GM19025 (cell line): ENCODE data around the gene UST.
"Not testable (repeated sequence)": the region's sequence is repeated elsewhere in the genome, so short reads cannot be mapped to it uniquely, and the experiment has no call there.

Source experiments
- ATAC-seq: cut with Tn5 transposase; IDR thresholded peaks from one replicate; pipeline ENCODE4 v1.9.1; 2021; ENCODE audit warnings: mild to moderate bottlenecking, low read depth, moderate library complexity; ENCODE audit not compliant: unreplicated experiment

Gene UST

DNA sequence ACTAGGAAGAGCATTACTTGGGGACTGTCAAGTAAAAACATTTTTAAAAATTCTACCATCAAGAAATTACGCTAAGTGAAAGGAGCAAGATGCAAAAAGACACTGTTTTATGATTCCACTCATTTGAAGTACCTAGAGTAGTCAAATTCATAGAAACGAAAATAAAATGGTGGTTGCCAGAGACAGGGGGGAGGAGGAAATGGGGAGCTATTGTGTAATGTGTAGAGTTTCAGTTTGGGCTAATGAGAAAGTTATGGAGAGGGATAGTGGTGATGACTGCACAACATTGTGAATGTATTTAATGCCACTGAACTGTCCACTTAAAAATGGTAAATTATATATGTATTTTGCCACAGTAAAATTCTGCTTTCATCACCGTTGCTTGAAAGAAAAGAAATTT, 83.8 kb downstream of the UST start:
- ATAC-seq = no peak

DNA sequence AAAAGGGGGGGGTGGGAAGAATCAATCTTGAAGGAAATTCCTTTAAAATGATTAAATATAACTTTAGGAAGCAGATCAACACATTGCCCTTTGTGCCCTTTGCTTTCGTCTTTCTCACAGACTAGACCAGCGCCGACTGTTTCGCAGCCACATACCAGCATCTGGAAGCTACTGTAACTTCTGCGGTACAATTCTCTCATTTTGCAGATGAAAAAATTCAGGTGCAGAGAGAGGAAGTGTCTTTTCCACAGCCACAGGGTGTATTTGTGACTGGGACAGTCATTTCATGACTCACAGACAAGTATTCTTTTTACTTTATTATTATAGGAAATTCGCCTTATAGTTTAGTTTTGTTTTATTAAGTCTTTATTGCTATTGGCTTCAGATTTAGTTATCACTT, 84.2 kb downstream of the UST start:
- no peak for ATAC-seq

DNA sequence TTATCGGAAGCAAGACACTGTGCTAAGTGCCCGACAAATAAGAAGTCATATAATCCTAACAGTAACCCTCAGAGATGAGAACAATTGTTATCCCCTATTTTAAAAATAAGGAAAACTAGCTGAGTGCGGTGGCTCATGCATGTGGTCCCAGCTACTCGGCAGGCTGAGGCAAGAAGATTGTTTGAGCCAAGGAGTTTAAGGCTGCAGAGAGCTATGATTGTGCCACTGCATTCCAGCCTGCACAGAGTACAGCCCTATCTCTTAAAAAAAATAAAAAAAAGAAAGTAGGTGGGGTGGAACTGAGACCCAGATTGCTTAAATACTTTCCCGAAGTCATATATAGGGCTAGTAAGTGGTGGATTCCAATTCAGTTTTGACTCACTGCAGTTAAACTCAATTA, 84.7 kb downstream of the UST start:
- ATAC-seq = no peak

DNA sequence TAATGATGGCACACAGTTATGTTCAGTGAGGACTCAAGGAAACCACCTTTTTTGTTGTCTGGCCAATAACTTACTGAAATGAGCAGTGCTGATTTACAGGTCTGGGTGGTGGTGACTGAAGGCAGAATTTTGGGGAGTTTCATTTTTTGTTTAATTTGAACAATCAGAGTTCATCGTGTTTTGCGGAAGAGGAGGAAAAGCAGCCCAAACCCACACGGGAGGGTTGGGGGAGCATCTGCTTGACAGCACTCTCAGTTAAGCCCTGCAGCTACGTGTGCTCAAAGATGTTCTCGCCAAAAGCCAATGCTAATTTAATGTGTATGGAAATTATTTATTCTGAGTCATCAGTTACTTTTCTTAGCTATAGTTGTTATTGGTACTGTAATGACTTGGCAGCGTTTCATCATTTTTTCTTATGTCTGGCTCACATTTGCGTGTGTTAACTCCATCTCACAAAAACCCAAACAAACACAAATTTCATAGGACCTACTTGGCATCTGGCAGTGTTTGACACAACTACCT, 89.2 kb downstream of the UST start:
- no peak for ATAC-seq

DNA sequence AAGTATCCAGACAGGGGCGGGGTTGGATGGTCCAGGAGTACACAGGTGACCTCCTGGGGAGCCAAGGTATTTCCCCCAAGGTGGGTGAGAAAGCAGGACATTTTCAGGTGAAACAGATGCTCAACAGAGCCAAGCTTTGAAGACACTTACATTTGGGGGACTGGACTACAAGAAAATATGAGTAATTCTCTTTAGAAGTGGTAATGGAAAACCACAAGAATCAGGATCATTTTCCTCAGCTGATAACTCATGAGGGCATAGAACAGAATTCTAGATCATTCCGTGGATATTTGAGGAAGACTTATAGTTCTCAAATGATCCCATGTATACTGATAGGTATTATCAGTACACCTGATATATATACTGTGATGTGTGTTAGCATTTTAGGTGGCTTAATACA, 89.9 kb downstream of the UST start:
- ATAC-seq = no peak

DNA sequence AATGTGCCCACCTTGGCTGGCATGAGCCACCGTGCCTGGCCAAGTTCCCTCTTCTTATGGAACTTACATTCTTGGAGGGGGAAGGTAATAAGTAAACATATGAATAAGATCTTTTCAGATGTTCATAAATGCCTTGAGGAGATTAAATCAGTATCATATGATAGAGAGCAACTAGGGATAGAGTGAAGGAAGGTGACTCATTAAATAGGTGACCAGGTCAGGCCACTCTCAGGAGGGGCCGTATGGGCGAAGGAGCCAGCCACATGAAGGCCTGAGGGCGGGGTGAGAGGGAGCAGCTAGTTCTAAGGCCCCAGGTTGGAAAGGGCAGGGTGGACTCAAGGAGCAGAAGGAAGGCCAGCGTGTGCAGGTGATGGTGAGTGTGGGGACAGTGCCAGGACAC, 91.1 kb downstream of the UST start:
- ATAC-seq = no peak

DNA sequence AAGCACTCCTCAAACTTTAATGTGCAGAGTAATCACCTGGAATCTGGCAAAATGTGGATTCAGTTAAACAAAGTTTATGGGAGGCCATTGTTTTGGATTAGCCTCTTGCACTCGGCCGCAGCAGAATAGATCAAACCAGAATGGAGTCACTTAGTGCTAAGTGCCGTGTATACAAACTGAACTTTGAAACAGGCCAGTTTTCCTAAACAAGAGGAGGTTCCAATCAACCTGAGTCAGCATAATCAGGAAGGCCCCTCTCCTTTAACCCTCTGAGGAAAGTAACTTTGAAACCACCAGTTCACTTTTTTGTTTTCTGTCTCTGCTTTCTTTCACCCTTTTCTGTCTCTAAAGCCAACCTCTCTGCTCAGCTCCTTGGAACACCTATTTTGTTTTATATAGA, 92.2 kb downstream of the UST start:
- ATAC-seq = no peak

DNA sequence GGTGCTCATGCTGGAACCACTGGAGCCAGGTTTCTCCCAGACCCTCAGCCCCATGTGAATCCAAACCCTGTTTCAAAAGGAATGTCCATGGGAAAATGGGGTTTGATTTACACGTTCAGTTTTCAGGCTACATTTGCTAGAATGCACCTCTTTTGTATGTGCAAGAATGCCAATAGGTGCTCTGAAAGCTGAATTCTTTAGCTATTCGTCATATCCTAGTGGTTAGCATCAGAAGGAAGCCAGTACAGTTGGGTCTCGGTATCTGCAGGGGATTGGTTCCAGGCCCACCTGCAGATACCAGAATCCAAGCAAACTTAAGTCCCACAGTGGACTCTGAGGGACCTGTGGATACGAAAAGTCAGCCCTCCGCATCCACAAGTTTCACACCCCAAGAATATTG, 93.4 kb downstream of the UST start:
- ATAC-seq = no peak

DNA sequence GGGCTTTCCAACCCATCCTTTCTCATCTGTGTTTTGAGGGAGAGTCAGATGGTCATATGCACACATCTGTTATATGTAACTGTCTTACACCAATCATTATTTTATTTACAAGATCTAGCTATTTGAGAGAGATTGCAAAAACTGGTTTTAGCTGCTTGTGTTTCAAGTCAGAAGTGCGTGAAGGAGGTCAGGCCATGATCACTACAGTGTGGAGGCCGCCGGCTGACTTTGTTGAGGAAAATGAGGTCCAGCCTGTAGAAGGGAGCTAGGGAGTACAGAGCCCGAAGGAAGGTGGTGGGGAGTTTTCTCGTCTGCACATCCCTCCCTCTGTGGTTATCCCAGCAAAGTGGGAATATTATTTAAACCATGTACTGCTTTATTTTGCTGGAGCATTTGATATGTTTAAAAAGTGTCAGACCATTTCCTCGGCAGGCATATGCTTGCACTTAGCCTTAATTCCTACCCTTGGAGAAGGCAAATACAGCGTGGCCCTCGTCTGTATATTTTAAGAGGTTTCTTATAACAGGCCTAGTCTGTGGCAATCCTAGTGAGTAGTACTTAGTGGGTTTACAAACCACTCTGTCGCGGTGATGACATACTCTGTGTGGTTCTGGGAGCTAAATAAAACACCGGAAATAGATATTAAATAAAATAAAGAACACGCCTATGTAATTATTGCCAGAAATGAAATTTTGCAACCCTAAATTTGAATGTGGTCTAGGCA, 95.6 kb downstream of the UST start:
- no peak for ATAC-seq

DNA sequence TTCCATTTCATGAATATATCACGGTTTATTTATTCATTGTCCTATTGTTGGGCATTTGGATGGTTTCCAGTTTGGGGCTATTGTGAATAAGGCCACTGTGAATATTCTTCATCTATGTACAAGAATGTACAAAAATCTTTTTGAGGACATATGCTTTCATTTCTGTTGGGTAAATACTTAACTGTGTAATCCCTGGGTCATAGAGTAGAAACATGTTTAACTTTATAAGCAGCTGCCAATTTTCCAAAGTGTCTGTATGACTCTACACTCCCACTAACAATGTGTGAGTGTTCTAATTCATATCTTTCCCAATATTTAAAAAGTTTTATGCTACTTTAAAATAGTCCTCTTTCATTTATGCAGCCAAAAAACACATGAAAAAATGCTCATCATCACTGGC, 98.6 kb downstream of the UST start:
- ATAC-seq = no peak

DNA sequence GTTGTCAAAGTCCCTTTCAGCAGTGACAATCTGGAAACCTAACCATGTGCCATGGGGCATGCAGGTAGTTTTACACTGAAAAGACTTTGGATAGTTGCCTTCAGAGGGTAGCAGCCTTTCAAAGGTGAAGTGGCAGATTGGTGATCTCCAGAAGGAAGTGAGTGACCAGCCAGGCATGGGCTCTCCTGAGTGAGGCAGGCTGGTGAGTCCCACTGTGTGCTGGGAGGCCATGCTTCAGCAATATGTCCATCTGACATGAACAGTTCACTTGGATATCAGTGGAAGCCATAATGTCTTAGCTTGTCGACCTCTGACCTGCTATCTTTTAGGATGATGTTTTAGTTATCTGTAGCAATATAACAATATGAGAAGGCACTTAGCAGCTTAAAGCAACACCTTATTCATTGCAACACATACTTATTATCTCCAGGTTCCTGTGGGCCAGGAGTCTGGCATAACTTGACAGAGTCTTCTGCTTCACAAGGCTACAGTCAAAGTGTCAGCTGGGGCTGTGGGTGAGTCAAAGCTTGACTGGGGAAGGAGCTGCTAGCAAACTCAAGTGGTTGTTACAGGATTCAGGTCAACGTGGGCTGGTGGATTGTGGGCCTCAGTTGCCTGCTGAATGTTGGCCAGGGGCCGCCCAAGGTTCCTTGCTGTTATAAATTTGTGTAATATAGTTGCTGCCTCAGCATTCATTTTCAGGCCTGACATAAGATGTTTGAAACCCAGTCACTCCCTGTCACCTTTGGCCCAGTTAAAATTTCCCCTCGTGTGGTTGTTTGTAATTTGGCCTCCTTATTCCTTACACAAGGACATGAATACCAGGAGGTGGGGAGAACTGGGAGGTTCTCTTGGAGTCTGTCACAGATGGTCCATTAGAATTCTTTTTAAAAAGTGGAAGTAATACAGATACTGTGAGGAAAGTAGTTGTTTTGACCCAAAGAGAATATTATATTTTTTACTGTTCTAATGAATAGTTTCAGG, 100.2 kb downstream of the UST start:
- no peak for ATAC-seq

DNA sequence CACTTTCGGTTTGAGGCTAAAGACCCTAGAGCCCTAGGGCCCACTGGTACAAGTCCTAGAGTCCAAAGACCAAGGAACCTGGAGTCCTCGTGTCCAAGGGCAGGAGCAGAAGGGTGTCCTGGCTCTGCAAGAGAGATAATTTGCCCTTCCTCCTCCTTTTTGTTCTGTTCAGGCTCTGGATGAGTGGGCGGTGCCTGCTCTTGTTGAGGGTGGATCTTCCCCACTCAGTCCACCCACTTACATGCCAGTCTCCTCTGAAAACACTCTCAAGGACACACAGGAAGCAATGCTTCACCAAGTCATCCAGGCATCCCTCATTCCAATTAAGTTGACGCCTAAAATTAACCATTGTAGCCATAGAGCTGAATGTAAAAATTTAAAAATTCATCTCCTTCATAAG, 102.1 kb downstream of the UST start:
- ATAC-seq = no peak

DNA sequence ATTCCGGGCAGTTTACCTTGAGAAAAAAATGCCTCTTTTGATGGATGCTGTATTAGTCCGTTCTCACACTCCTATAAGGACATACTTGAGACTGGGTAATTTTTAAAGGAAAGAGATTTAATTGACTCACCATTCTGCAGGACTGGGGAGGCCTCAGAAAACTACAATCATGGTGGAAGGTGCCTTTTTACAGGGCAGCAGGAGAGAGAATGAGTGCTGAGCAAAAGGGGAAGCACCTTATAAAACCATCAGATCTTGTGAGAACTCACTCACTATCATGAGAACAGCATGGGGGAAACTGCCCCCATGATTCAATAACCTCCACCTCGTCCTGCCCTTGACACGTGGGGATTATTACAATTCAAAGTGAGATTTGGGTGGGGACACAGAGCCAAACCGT, 102.6 kb downstream of the UST start:
- ATAC-seq = not testable (repeated sequence)

DNA sequence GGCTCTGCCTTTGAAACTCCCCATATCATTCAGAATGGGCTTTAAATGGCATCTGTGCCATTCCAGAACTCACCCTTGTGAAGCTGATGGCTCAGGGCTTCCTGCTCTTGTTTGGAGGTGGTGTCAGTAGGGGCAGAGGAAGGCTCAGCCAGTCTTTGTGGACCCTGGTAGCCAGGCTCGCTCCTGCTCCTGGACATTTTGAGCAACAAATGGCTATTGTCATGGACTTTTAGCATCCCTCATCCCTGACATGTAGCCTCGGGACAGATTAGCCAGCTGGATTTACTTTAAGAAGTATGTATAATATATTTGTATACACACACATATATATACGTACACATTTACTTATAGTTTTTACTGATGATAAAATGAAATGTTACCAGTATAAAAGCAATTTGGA, 104.1 kb downstream of the UST start:
- ATAC-seq = no peak

DNA sequence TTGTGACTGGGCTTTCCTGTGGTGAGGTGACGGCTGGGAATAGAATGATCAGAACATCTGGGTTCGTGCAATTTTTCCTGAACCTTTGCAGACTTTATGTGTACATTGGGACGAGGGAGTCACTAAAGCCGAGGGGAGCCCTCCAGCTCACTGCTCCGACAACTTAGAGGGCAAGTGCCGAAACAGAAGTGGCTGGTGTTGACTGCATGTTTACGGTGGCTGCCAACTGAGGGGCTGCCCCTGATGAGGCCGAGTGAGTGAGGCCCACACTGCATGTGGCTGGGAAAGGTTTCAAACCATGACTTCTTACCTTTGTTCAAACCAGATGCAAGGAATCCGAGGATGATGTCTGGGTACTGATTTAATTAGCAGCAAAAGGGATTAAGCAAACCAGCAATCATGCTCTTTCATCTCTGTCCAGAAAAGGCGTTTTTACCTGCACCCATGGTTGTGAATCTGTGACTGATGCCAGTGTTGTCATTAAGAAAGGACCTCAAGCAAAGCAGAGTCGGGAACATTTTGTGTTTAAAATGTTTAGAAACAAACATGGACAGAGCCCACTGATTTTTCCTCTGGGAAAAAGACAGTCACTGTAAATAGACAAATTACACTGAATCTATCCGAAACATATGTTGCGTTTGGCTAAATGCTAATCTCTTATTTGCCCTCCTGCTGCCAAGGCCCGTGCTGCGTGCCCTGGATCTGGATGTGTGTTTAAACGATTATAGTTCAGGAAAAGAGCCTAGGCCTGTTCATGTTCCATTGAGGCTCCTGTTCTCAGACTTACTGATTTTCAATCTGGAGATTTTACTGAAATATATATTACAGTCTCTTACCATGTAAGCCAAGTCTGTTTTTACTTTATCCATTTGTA, 105.1 kb downstream of the UST start:
- ATAC-seq = no peak

DNA sequence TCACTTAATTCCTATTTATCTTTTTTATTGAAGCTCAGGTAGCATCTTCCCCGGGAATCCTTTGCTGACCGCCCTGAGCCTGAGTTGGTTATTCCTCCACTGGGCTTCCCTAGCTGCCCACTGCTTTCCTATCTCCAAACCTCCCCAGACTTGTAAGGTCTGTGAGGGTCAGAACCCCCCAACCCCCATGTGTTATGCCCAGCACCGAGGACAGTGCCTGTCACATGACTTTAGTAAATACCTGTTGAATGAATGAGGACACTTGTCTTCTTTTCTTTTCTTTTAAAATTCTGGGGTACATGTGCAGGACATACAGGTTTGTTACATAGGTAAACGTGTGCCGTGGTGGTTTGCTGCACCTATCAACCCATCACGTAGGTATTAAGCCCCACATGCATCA, 105.9 kb downstream of the UST start:
- ATAC-seq = no peak

DNA sequence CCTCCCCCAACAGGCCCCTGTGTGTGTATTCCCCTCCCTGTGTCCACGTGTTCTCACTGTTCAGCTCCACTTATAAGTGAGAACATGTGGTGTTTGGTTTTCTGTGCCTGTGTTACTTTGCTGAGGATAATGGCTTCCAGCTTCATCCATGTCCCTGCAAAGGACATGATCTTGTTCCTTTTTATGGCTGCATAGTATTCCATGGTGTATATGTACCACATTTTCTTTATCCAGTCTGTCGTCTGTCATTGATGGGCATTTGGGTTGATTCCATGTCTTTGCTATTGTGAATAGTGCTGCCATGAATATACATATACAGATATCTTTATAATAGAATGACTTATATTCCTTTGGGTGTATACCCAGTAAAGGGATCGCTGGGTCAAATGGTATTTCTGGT, 106.3 kb downstream of the UST start:
- not testable (repeated sequence) for ATAC-seq

DNA sequence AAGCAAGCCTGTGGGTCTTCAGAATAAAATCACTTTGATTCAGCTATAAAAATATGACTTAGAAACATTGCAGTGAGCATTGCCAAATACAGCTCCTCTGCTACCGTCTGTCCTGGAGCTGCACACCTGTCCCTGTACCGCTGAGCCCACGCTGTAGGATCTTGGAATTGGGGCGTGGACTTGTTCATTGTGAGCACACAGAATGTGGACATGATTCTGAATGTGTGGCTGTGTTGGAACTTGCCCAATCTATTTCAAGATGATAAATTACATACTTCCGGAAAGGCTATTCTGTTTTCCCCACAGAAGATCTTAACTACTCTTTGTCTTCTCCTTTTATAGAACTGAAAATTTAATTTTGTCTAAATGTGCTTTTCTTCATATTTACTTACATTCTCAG, 107.3 kb downstream of the UST start:
- no peak for ATAC-seq

DNA sequence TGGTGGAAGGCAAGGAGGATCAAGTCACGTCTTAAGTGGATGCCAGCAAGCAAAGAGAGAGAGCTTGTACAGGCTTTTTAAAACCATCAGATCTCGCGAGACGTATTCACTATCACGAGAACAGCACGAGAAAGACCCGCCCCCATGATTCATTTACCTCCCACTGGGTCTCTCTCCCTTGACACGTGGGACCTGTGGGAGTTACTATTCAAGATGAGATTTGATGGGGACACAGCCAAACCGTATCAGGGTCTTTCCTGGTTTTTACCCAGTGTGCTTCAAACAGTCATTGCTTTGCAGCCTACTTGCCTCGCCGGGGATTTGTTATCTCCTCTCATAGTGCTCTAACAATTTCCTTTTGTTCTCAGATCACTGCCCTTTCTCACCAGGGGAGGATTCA, 108.2 kb downstream of the UST start:
- ATAC-seq = no peak

DNA sequence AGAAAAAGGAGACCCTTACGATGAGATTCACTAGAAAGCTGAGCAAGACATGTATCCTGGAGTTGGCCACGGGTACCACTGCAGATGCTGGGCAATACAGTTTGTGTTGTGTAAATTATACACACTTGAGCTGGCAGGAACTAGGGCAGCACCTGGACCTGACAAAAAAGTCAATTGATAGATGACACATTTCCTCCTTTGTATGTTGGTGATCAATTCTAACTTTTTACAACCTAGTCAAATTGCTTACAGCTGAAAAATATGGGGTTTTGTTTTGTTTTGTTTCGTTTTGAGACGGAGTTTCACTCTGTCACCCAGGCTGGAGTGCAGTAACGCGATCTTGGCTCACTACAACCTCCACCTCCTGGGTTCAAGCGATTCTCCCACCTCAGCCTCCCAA, 108.9 kb downstream of the UST start:
- ATAC-seq = no peak
